ENCODE results near the gene PREX1. TPM values are rescaled to one million over a fixed set of nuclear protein-coding genes. Genes with fewer than 3 reads are reported as not detected.

Gene PREX1
- total and polyA plus RNA-seq, 2 donors (not counting 3 experiments of a cell fraction or from before 2014, with no cell fraction given), result 51.3 to 72.9 TPM

DNA sequence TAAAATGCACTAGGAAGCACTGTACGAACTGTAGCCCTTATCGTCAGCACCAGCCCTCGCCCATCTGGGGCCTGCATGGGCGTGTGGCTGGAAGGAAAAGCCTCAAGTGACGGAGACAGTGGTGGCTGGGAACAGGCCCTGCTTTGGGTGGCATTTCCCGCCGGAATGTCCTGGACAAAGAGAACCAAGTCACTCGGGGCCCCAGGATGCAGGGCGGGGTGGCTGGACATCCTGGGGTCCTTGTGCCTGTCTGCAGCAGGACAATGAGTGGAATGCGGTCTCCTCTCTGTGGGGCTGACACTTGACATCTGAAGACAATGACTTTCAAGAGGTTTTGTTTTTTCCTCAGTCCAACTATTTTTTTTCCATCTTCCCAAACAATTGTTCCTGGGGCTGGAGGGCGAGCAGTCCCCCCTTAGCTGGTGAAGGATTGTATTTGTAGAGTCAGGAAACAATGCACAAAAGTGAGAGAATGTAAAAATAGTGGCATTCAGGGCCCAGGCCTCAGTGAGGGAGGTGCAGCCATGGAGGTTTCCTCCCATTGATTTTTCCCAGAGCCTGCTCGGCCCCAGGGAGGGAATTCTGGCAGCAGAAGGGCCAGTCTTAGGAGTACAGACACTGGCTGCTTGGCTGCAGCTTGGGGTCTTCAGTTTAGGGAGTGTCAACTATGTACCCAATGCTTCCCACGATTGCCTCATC lies 64.4 kb downstream of the PREX1 start:
- Histone ChIP-seq H3K9ac (replicated peaks; ENCODE audit: extremely low read depth, insufficient read depth, low read length) (no peak overlapping the region), H3K9me3 (replicated peaks; ENCODE audit: control insufficient read depth, insufficient read depth, low read length) (no peaks in the 10 kb centered on the region), H3K4me2 (ENCODE audit: insufficient read depth, low read length) (no peak overlapping the region), H2AFZ (ENCODE audit: low read depth, low read length) (no peak overlapping the region), H3K27me3 (ENCODE audit: control insufficient read depth in 2 of 2, insufficient read depth in 2 of 2, low read length in 2 of 2) (no peaks in the 10 kb centered on the region), H3K27ac (ENCODE audit: insufficient read depth, low read depth, low read length) (peak overlapping the region; percentile 60), H4K20me1 (replicated peaks; ENCODE audit: control insufficient read depth, extremely low read depth, insufficient read depth, low read length) (no peaks in the 10 kb centered on the region), H3K4me3 (replicated peaks in 1 of 3; ENCODE audit: insufficient read depth in 1 of 3, low read depth in 1 of 3, low read length in 3 of 3) (no peak overlapping the region), H3K4me1 (ENCODE audit: control insufficient read depth, extremely low read depth, insufficient read depth, low read length) (peaks cover 47% of the 10 kb centered on the region), H3K79me2 (ENCODE audit: control insufficient read depth, insufficient read depth, low read length) (peaks cover 93% of the 10 kb centered on the region), H3K9me1 (replicated peaks; ENCODE audit: control insufficient read depth, extremely low read depth, insufficient read depth, low read length) (no peaks in the 10 kb centered on the region), H3K36me3 (ENCODE audit: control insufficient read depth in 2 of 2, extremely low read depth in 1 of 2, insufficient read depth in 2 of 2, low read length in 2 of 2) (no peaks in the 10 kb centered on the region)
- TF ChIP-seq EZH2 (IDR thresholded peaks at IDR 0.05; ENCODE audit: borderline replicate concordance, low read depth, low read length, severe bottlenecking), result no peak
- TF ChIP-seq GATA2 (IDR thresholded peaks at IDR 0.05; ENCODE audit: insufficient read depth, insufficient read length, low read depth, low read length), result no peak
- TF ChIP-seq, protein P1, sequence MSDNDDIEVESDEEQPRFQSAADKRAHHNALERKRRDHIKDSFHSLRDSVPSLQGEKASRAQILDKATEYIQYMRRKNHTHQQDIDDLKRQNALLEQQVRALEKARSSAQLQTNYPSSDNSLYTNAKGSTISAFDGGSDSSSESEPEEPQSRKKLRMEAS (IDR thresholded peaks at IDR 0.05; ENCODE audit: insufficient read depth, insufficient read length), result no peak
- no peak for TF ChIP-seq MYC (IDR thresholded peaks at IDR 0.05; ENCODE audit: low read depth, low read length)
- TF ChIP-seq FOS (IDR thresholded peaks at IDR 0.05; ENCODE audit: borderline replicate concordance, insufficient read depth, low read length), result no peak
- TF ChIP-seq POLR2A (IDR thresholded peaks at IDR 0.05; ENCODE audit: low read depth, low read length), result no peak
- TF ChIP-seq, protein P2, sequence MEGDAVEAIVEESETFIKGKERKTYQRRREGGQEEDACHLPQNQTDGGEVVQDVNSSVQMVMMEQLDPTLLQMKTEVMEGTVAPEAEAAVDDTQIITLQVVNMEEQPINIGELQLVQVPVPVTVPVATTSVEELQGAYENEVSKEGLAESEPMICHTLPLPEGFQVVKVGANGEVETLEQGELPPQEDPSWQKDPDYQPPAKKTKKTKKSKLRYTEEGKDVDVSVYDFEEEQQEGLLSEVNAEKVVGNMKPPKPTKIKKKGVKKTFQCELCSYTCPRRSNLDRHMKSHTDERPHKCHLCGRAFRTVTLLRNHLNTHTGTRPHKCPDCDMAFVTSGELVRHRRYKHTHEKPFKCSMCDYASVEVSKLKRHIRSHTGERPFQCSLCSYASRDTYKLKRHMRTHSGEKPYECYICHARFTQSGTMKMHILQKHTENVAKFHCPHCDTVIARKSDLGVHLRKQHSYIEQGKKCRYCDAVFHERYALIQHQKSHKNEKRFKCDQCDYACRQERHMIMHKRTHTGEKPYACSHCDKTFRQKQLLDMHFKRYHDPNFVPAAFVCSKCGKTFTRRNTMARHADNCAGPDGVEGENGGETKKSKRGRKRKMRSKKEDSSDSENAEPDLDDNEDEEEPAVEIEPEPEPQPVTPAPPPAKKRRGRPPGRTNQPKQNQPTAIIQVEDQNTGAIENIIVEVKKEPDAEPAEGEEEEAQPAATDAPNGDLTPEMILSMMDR (IDR thresholded peaks at IDR 0.05; ENCODE audit: extremely low read depth in 1 of 2, insufficient read depth in 1 of 2, low read depth in 1 of 2, low read length in 2 of 2), result no peak
- TF ChIP-seq POLR2AphosphoS5 (IDR thresholded peaks at IDR 0.05; ENCODE audit: insufficient read depth, low read depth, low read length), result no peak
- TF ChIP-seq JUN (IDR thresholded peaks at IDR 0.05; ENCODE audit: borderline replicate concordance, insufficient read depth, insufficient read length, low read depth), result no peak
- FAIRE-seq (peak; percentile 87), DNase-seq (ENCODE audit: low read depth, low spot score) (peak; percentile 69)
- ChIA-PET CTCF (interaction anchor here (0.5 kb wide), 1 partner anchor 189 kb away, joined by 3 read pairs; no protein-coding TSS in a partner anchor), POLR2A (no interaction called here)
- intact Hi-C loops (cut with micrococcal nuclease) (loop anchor here (1.0 to 10.0 kb wide), 3 partner anchors 12 to 141 kb away; no protein-coding TSS in a partner anchor), dilution Hi-C loops (cut with MboI; ENCODE audit: extremely low pct_ligation_motif_present, low sequenced_read_pairs) (no loop called here)
- BruUV-seq (replicated peaks), result no TSS peak
